VCaP (cell line): ENCODE measurements around the gene TXLNG.
"Not testable (repeated sequence)": the region's sequence is repeated elsewhere in the genome, so short reads cannot be mapped to it uniquely, and the experiment has no call there.

ENCODE experiments used
- H3K27ac ChIP-seq: fragments of 450-650 bp; 2 replicates; pipeline ENCODE4 v1.5.1; 2017
- TF ChIP-seq, protein P1 (sequence below): fragments of 450-650 bp; conservative IDR thresholded peaks from 2 replicates; pipeline ENCODE4 v1.5.1; 2017; ENCODE audit warnings: mild to moderate bottlenecking, moderate library complexity

TXLNG gene

DNA sequence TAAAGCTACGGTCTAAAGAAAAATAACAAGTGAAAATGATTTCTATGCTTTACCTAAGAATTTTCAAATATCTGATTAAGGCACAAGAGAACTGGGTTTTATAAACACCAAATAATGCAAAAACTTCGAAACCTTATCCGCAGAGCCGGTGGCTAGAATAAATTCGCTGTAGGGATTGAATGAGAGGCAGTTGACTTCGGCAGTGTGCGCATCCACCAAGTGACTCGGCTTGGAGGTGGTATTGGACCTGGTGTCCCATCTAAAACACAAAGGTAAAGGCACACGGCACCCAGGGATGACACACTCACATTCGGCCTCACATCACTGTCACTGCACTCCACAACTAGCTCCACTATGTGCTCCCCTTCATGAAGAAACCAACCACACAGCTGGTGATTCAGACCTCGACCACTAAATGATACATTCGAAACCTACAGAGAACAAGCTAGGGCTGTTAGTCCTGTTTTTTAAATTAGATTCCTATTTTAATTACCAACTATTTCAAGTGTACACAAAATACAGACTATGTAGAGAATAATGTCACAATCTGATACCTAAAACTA lies 66.4 kb downstream of the TXLNG start:
- no peak overlapping the region for H3K27ac ChIP-seq
- TF ChIP-seq, protein P1, sequence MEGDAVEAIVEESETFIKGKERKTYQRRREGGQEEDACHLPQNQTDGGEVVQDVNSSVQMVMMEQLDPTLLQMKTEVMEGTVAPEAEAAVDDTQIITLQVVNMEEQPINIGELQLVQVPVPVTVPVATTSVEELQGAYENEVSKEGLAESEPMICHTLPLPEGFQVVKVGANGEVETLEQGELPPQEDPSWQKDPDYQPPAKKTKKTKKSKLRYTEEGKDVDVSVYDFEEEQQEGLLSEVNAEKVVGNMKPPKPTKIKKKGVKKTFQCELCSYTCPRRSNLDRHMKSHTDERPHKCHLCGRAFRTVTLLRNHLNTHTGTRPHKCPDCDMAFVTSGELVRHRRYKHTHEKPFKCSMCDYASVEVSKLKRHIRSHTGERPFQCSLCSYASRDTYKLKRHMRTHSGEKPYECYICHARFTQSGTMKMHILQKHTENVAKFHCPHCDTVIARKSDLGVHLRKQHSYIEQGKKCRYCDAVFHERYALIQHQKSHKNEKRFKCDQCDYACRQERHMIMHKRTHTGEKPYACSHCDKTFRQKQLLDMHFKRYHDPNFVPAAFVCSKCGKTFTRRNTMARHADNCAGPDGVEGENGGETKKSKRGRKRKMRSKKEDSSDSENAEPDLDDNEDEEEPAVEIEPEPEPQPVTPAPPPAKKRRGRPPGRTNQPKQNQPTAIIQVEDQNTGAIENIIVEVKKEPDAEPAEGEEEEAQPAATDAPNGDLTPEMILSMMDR: no peak

GRCh38 chrX:16853537-16853936 lies 67.3 kb downstream of the TXLNG start:
- H3K27ac ChIP-seq: no peak overlapping the region
- TF ChIP-seq, protein P1: no peak

GRCh38 chrX:16855363-16856075 lies 69.3 kb downstream of the TXLNG start:
- TF ChIP-seq, protein P1: no peak
- H3K27ac ChIP-seq: no peak overlapping the region

DNA sequence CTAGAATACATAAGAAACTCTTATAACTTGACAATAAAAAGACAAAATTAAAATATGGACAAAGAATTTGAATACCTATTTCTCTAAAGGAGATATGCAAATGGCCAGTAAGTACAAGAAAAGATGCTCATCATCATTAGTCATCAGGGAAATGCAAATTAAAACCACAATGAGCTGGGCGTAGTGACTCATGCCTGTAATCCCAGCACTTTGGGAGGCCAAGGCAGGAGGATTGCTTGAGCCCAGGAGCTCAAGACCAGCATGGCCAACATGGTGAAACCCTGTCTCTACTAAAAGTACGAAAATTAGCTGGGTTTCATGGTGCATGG lies 69.8 kb downstream of the TXLNG start:
- not testable (repeated sequence) for H3K27ac ChIP-seq

DNA sequence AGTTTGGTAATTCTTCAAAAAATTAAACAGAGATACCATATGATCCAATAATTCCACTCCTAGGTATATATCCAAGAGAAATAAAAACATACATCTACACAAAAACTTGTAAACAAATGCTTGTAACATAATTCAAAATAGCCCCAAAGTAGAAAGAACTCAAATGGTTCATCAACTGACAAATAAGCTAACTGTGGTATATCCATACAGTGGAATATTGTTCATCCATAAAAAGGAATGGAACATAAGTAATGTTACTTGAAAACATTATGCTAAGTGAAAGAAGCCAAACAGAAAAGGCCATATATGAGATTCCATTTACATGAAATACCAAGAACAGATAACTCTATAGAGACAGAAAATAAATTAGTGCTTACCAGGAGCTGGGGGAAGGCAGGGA lies 70.5 kb downstream of the TXLNG start:
- H3K27ac ChIP-seq: no peak overlapping the region
- TF ChIP-seq, protein P1: no peak

DNA sequence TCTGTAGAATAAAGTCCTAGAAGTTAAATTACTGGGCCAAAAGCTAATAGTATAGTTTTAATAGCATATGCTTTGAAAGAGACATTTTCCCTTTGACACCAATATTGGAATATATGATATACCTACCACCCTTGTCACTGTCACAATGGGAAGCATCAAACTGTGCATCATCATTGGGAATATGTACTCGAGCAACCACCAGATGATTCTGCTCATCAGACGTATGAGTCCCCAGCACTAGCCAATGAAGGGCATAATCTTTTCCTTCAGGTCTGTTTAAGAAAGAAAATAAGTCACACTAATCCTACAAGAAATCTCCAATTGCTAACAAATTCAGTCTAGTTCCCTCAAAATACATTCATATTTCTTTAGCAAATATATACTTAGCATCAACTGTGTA lies 76.6 kb downstream of the TXLNG start:
- TF ChIP-seq, protein P1: no peak
- no peak overlapping the region for H3K27ac ChIP-seq

GRCh38 chrX:16867947-16868346 lies 81.7 kb downstream of the TXLNG start:
- H3K27ac ChIP-seq: peak overlapping the region; percentile 87
- TF ChIP-seq, protein P1: no peak

DNA sequence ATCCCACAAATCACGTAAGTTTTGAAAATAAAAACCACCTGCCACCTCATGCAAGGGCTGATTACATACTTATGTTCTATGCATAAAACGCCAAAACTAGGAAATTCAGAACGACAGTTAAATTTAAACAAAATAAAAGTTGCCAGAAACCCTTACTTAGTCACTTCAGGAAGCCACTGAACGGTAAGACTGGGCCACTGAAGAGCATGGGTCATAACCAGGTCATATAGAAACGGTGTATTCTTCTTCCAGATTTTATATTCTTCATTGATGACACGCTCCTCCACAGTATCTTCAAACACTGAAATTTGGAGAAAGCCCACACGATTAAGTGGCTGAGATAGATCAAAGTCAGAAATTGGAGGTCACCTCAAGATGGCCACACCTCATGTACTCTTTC lies 82.7 kb downstream of the TXLNG start:
- TF ChIP-seq, protein P1: no peak

More for the DNA sequence above, 82.7 kb downstream of the TXLNG start:
- peak overlapping the region; percentile 87 for H3K27ac ChIP-seq
